Upper lobe of left lung (tissue), 4 donors: Measurements from ENCODE around the gene CKAP4.

Experiments
- POLR2A ChIP-seq, 4 donors: fragments of 450-650 bp; IDR thresholded peaks; one replicate each; pipeline ENCODE4 v1.5.1; 2016 to 2017; ENCODE audit warnings: antibody characterized with exemption in 4 of 4, mild to moderate bottlenecking in 2 of 4
- TF ChIP-seq, protein P1 (sequence below), 6 experiments: fragments of 450-650 bp in 4 of 6; fragments of 200-600 bp in 2 of 6; sonication (generic) in 2 of 6; IDR thresholded peaks; one replicate each; pipeline ENCODE4 v1.5.1; 2016 to 2019; ENCODE audit warnings: antibody characterized with exemption in 6 of 6

DNA sequence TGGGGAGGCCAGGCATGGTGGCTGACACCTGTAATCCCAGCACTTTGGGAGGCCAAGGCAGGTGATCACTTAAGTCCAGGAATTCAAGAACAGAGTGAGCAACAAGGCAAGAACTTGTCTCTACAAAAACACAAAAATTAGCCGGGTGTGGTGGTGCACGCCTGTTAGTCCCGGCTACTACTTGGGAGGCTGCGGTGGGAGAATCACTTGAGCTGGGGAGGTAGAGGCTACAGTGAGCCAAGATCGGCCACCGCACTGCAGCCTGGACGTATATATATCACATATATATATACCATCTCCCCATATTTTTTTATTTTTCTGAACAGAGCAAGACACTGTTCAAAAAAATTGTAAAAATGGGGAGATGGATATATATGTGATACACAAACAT lies 19.5 kb downstream of the CKAP4 start:
- TF ChIP-seq, protein P1, sequence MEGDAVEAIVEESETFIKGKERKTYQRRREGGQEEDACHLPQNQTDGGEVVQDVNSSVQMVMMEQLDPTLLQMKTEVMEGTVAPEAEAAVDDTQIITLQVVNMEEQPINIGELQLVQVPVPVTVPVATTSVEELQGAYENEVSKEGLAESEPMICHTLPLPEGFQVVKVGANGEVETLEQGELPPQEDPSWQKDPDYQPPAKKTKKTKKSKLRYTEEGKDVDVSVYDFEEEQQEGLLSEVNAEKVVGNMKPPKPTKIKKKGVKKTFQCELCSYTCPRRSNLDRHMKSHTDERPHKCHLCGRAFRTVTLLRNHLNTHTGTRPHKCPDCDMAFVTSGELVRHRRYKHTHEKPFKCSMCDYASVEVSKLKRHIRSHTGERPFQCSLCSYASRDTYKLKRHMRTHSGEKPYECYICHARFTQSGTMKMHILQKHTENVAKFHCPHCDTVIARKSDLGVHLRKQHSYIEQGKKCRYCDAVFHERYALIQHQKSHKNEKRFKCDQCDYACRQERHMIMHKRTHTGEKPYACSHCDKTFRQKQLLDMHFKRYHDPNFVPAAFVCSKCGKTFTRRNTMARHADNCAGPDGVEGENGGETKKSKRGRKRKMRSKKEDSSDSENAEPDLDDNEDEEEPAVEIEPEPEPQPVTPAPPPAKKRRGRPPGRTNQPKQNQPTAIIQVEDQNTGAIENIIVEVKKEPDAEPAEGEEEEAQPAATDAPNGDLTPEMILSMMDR (IDR thresholded peaks at IDR 0.05) = no peak
- no peak for TF ChIP-seq POLR2A (IDR thresholded peaks at IDR 0.05)
